Liver (tissue), 9 donors: ENCODE results near the gene VIPR2. TPM values are rescaled to one million over a fixed set of nuclear protein-coding genes. Genes with fewer than 3 reads are reported as not detected.

Experiments used
- DNase-seq: peaks from one replicate; pipeline ENCODE4 v3.0.0-alpha.2; 2017; ENCODE audit warnings: low spot score
- H3K27ac ChIP-seq, 2 donors: one replicate each; pipeline ENCODE4 v1.7.0; 2013; ENCODE audit warnings: inconsistent platforms in 2 of 2, low read length in 2 of 2, control low read depth in 1 of 2, low read depth in 1 of 2, mild to moderate bottlenecking in 1 of 2
- H3K27me3 ChIP-seq, 4 donors: one replicate each; pipeline versions ENCODE4 v1.6.1 to v1.7.0; 2013; ENCODE audit warnings: low read length in 3 of 4, inconsistent platforms in 1 of 4, mild to moderate bottlenecking in 1 of 4, moderate library complexity in 1 of 4; ENCODE audit not compliant: control insufficient read depth in 4 of 4, insufficient read depth in 4 of 4
- H3K36me3 ChIP-seq, 4 donors: one replicate each; pipeline versions ENCODE4 v1.6.1 to v1.7.0; 2013; ENCODE audit warnings: low read length in 3 of 4, mild to moderate bottlenecking in 3 of 4, low read depth in 1 of 4, moderate library complexity in 1 of 4; ENCODE audit not compliant: control insufficient read depth in 4 of 4, insufficient read depth in 3 of 4
- H3K4me1 ChIP-seq, 4 donors: one replicate each; pipeline versions ENCODE4 v1.6.1 to v1.7.0; 2013; ENCODE audit warnings: low read length in 3 of 4, mild to moderate bottlenecking in 3 of 4, moderate library complexity in 1 of 4; ENCODE audit not compliant: control insufficient read depth in 4 of 4, insufficient read depth in 4 of 4
- H3K4me3 ChIP-seq, 3 donors: one replicate each; pipeline versions ENCODE4 v1.6.1 to v1.7.0; 2013; ENCODE audit warnings: low read length in 3 of 3, control low read depth in 1 of 3, low read depth in 1 of 3, mild to moderate bottlenecking in 1 of 3
- H3K9ac ChIP-seq, 2 donors: one replicate each; pipeline ENCODE4 v1.7.0; 2013; ENCODE audit warnings: low read length in 2 of 2, mild to moderate bottlenecking in 2 of 2, moderate library complexity in 2 of 2, control low read depth in 1 of 2, low read depth in 1 of 2
- H3K9me3 ChIP-seq, 4 donors: one replicate each; pipeline versions ENCODE4 v1.6.1 to v1.7.0; 2013; ENCODE audit warnings: low read length in 3 of 4; ENCODE audit not compliant: control insufficient read depth in 4 of 4
- ATF3 ChIP-seq: IDR thresholded peaks from 2 replicates; pipeline ENCODE4 v1.6.1; 2016; ENCODE audit warnings: antibody characterized with exemption
- CTCF ChIP-seq: fragments of 150-350 bp; IDR thresholded peaks from 2 replicates; pipeline ENCODE4 v1.5.1; 2017; ENCODE audit warnings: improper control_type of control experiment, low read depth, low read length; ENCODE audit not compliant: missing input control
- EGR1 ChIP-seq, 2 donors: IDR thresholded peaks; 2 replicates each; pipeline ENCODE4 v1.6.1; 2016 to 2018; ENCODE audit warnings: antibody characterized with exemption in 2 of 2, low read depth in 2 of 2
- FOXA1 ChIP-seq: IDR thresholded peaks from 2 replicates; pipeline ENCODE4 v1.6.1; 2016; ENCODE audit warnings: antibody characterized with exemption
- FOXA2 ChIP-seq: IDR thresholded peaks from 2 replicates; pipeline ENCODE4 v1.6.1; 2016; ENCODE audit warnings: antibody characterized with exemption
- GABPA ChIP-seq, 2 donors: IDR thresholded peaks in 1 of 2; conservative IDR thresholded peaks in 1 of 2; 2 replicates each; pipeline ENCODE4 v1.6.1; 2016; ENCODE audit warnings: antibody characterized with exemption in 2 of 2, mild to moderate bottlenecking in 1 of 2, moderate library complexity in 1 of 2
- HNF4A ChIP-seq, 2 donors: conservative IDR thresholded peaks; 2 replicates each; pipeline ENCODE4 v1.6.1; 2016; ENCODE audit warnings: antibody characterized with exemption in 2 of 2, mild to moderate bottlenecking in 2 of 2
- HNF4G ChIP-seq: IDR thresholded peaks from 2 replicates; pipeline ENCODE4 v1.6.1; 2016; ENCODE audit warnings: antibody characterized with exemption
- JUND ChIP-seq, 2 donors: IDR thresholded peaks; 2 replicates each; pipeline ENCODE4 v1.6.1; 2016; ENCODE audit warnings: antibody characterized with exemption in 2 of 2
- MAX ChIP-seq: IDR thresholded peaks from 2 replicates; pipeline ENCODE4 v1.6.1; 2016; ENCODE audit warnings: antibody characterized with exemption
- NR2F2 ChIP-seq: IDR thresholded peaks from 2 replicates; pipeline ENCODE4 v1.6.1; 2016; ENCODE audit warnings: antibody characterized with exemption
- RAD21 ChIP-seq, 2 donors: IDR thresholded peaks; 2 replicates each; pipeline ENCODE4 v1.6.1; 2016; ENCODE audit warnings: antibody characterized with exemption in 2 of 2, mild to moderate bottlenecking in 2 of 2
- REST ChIP-seq: IDR thresholded peaks from 2 replicates; pipeline ENCODE4 v1.6.1; 2016; ENCODE audit warnings: antibody characterized with exemption, mild to moderate bottlenecking
- RXRA ChIP-seq, 2 donors: IDR thresholded peaks; 2 replicates each; pipeline ENCODE4 v1.6.1; 2017 to 2018; ENCODE audit warnings: antibody characterized with exemption in 2 of 2, mild to moderate bottlenecking in 1 of 2
- SP1 ChIP-seq: IDR thresholded peaks from 2 replicates; pipeline ENCODE4 v1.6.1; 2018; ENCODE audit warnings: antibody characterized with exemption, mild to moderate bottlenecking
- TAF1 ChIP-seq: conservative IDR thresholded peaks from 2 replicates; pipeline ENCODE4 v1.6.1; 2016; ENCODE audit warnings: antibody characterized with exemption, mild to moderate bottlenecking
- YY1 ChIP-seq: IDR thresholded peaks from 2 replicates; pipeline ENCODE4 v1.6.1; 2016; ENCODE audit warnings: antibody characterized with exemption, mild to moderate bottlenecking
- ZBTB33 ChIP-seq: IDR thresholded peaks from 2 replicates; pipeline ENCODE4 v1.6.1; 2016; ENCODE audit warnings: antibody characterized with exemption
- WGBS: extraction: QIAGEN DNeasy Blood & Tissue Kit; methylation state at CpG from one replicate; pipeline ENCODE4 v1.1.7; 2013; 5-methylcytosine and 5-hydroxymethylcytosine counted together
- polyA plus RNA-seq, 2 donors: library from polyadenylated mRNA; stranded (reverse) in 1 of 2; unstranded in 1 of 2; fragments of 200-250 nt in 1 of 2; fragments of >200 nt in 1 of 2; fragmentation: Nextera tagmentation in 1 of 2; extraction: Ambion mirVana in 1 of 2; gene quantifications; one replicate each; pipeline versions ENCODE4 v1.2.1 to v1.2.3, GENCODE V29; 2013 to 2015
- total RNA-seq, 2 donors: library from RNA; depleted of rRNA; stranded (reverse); fragments of >200 nt; gene quantifications; one replicate each; pipeline ENCODE4 v1.2.3, GENCODE V29; 2014
- donor health status: healthy.
- donor health status: healthy.
- donor health status: healthy.
- donor health status: healthy.
- donor health status: healthy.

VIPR2 gene
- total and polyA plus RNA-seq, 4 donors = 0.05 to 0.17 (median 0.10) TPM; not detected in 1

- H3K4me1 ChIP-seq = no peaks in the 10 kb centered on the region
- no peak for TF ChIP-seq GABPA (IDR thresholded peaks at IDR 0.05 in 1 of 2, conservative IDR thresholded peaks at IDR 0.05 in 1 of 2)
- TF ChIP-seq SP1 = no peak
- TF ChIP-seq ATF3 = no peak
- no peak for TF ChIP-seq RAD21 (IDR thresholded peaks at IDR 0.05)
- no peak for TF ChIP-seq FOXA2
- no peak for TF ChIP-seq HNF4G
- TF ChIP-seq HNF4A (conservative IDR thresholded peaks at IDR 0.05) = no peak
- TF ChIP-seq NR2F2 = no peak
- TF ChIP-seq REST = no peak
- TF ChIP-seq FOXA1 = no peak
- TF ChIP-seq TAF1 = no peak
- DNase-seq = no peak
- H3K9ac ChIP-seq = no peak overlapping the region
- peaks cover 0 to 4% (median 0%) of the 10 kb centered on the region in 4 donors for H3K27me3 ChIP-seq
- no peaks in the 10 kb centered on the region for H3K9me3 ChIP-seq
- H3K36me3 ChIP-seq = no peaks in the 10 kb centered on the region
- H3K27ac ChIP-seq = no peak overlapping the region
- H3K4me3 ChIP-seq = no peak overlapping the region
- WGBS = 72% methylated on average over 13 of the region's 13 CpGs
These were observed 38.5 kb downstream of the VIPR2 start for GRCh38 chr7:159105832-159106811.

GRCh38 chr7:159105066-159105780 is 39.4 kb downstream of the VIPR2 start:
- Histone ChIP-seq H3K9ac (no peak overlapping the region), H3K9me3 (no peaks in the 10 kb centered on the region), H3K27ac (no peak overlapping the region), H3K4me3 (no peak overlapping the region), H3K27me3 (peaks cover 0 to 4% (median 0%) of the 10 kb centered on the region in 4 donors), H3K4me1 (no peaks in the 10 kb centered on the region), H3K36me3 (no peaks in the 10 kb centered on the region)
- WGBS = 92% methylated on average over 14 of the region's 14 CpGs
- DNase-seq = no peak
- TF ChIP-seq MAX (no peak), FOXA2 (no peak), CTCF (no peak), RAD21 (IDR thresholded peaks at IDR 0.05) (no peak), EGR1 (IDR thresholded peaks at IDR 0.05; ENCODE audit: low read depth in 2 of 2) (no peak), GABPA (IDR thresholded peaks at IDR 0.05 in 1 of 2, conservative IDR thresholded peaks at IDR 0.05 in 1 of 2) (no peak), REST (no peak), RXRA (IDR thresholded peaks at IDR 0.05) (no peak), YY1 (no peak), ZBTB33 (no peak), SP1 (no peak), JUND (IDR thresholded peaks at IDR 0.05) (no peak), TAF1 (no peak)
